IPS-18a (cell line): ENCODE measurements around the gene LCK.
"Not testable (repeated sequence)": the region's sequence is repeated elsewhere in the genome, so short reads cannot be mapped to it uniquely, and the experiment has no call there.

Experiments
- H3K27ac ChIP-seq: one replicate; pipeline ENCODE4 v1.5.1; 2013; ENCODE audit warnings: low read length
- H3K27me3 ChIP-seq: one replicate; pipeline ENCODE4 v1.6.1; 2013; ENCODE audit warnings: mild to moderate bottlenecking, low read length; ENCODE audit not compliant: control insufficient read depth, insufficient read depth
- H3K36me3 ChIP-seq: one replicate; pipeline ENCODE4 v1.6.1; 2013; ENCODE audit warnings: low read depth, low read length; ENCODE audit not compliant: control insufficient read depth
- H3K4me1 ChIP-seq: one replicate; pipeline ENCODE4 v1.6.1; 2013; ENCODE audit warnings: low read depth, low read length; ENCODE audit not compliant: control insufficient read depth
- H3K4me3 ChIP-seq: one replicate; pipeline ENCODE4 v1.5.1; 2013; ENCODE audit warnings: low read length
- H3K9ac ChIP-seq: one replicate; pipeline ENCODE4 v1.6.1; 2013; ENCODE audit warnings: mild to moderate bottlenecking, low read length, moderate library complexity
- H3K9me3 ChIP-seq: one replicate; pipeline ENCODE4 v1.6.1; 2013; ENCODE audit warnings: low read depth, low read length; ENCODE audit not compliant: control insufficient read depth

Gene LCK

GRCh38 chr1:32263744-32264143, 12.7 kb downstream of the LCK start:
- Histone ChIP-seq H3K4me1 (no peaks in the 10 kb centered on the region), H3K9ac (no peak overlapping the region), H3K27ac (no peak overlapping the region)

GRCh38 chr1:32265846-32266245, 14.8 kb downstream of the LCK start:
- Histone ChIP-seq H3K9me3 (no peaks in the 10 kb centered on the region), H3K4me1 (no peaks in the 10 kb centered on the region), H3K36me3 (no peaks in the 10 kb centered on the region), H3K9ac (no peak overlapping the region), H3K27me3 (no peaks in the 10 kb centered on the region), H3K4me3 (no peak overlapping the region), H3K27ac (no peak overlapping the region)

More at GRCh38 chr1:32263744-32264143, 12.7 kb downstream of the LCK start:
- H3K4me3 ChIP-seq = no peak overlapping the region
- no peaks in the 10 kb centered on the region for H3K9me3 ChIP-seq
- no peaks in the 10 kb centered on the region for H3K27me3 ChIP-seq
- no peaks in the 10 kb centered on the region for H3K36me3 ChIP-seq

- Histone ChIP-seq H3K27ac (no peak overlapping the region), H3K9ac (no peak overlapping the region), H3K4me1 (no peaks in the 10 kb centered on the region)
These were observed 16.0 kb downstream of the LCK start for GRCh38 chr1:32266921-32267591.

GRCh38 chr1:32269744-32270143, 18.7 kb downstream of the LCK start:
- peaks cover 12% of the 10 kb centered on the region for H3K4me1 ChIP-seq
- H3K27me3 ChIP-seq = no peaks in the 10 kb centered on the region
- H3K27ac ChIP-seq = no peak overlapping the region
- no peaks in the 10 kb centered on the region for H3K9me3 ChIP-seq
- H3K9ac ChIP-seq = no peak overlapping the region
- H3K36me3 ChIP-seq = no peaks in the 10 kb centered on the region
- H3K4me3 ChIP-seq = no peak overlapping the region

More at GRCh38 chr1:32266921-32267591, 16.0 kb downstream of the LCK start:
- no peaks in the 10 kb centered on the region for H3K27me3 ChIP-seq
- H3K36me3 ChIP-seq = no peaks in the 10 kb centered on the region
- no peaks in the 10 kb centered on the region for H3K9me3 ChIP-seq
- no peak overlapping the region for H3K4me3 ChIP-seq

- H3K9ac ChIP-seq = no peak overlapping the region
- H3K9me3 ChIP-seq = no peaks in the 10 kb centered on the region
- peaks cover 2% of the 10 kb centered on the region for H3K36me3 ChIP-seq
- no peak overlapping the region for H3K27ac ChIP-seq
- no peaks in the 10 kb centered on the region for H3K27me3 ChIP-seq
- peaks cover 15% of the 10 kb centered on the region for H3K4me1 ChIP-seq
- H3K4me3 ChIP-seq = no peak overlapping the region
These were observed 21.7 kb downstream of the LCK start for GRCh38 chr1:32272557-32273390.

- Histone ChIP-seq H3K4me3 (peak overlapping the region; percentile 13), H3K36me3 (peaks cover 5% of the 10 kb centered on the region), H3K9me3 (no peaks in the 10 kb centered on the region), H3K9ac (peak overlapping the region; percentile 5), H3K27ac (no peak overlapping the region), H3K27me3 (no peaks in the 10 kb centered on the region), H3K4me1 (peaks cover 15% of the 10 kb centered on the region)
These were observed 22.5 kb downstream of the LCK start for GRCh38 chr1:32273391-32274208.

- Histone ChIP-seq H3K4me1 (peaks cover 15% of the 10 kb centered on the region), H3K36me3 (peaks cover 10% of the 10 kb centered on the region), H3K9me3 (no peaks in the 10 kb centered on the region), H3K27me3 (no peaks in the 10 kb centered on the region), H3K27ac (peak overlapping the region; percentile 18), H3K9ac (peak overlapping the region; percentile 5), H3K4me3 (peak overlapping the region; percentile 13)
These were observed 23.7 kb downstream of the LCK start for GRCh38 chr1:32274646-32275340.

- no peak overlapping the region for H3K9ac ChIP-seq
- H3K27me3 ChIP-seq = no peaks in the 10 kb centered on the region
- H3K27ac ChIP-seq = no peak overlapping the region
- H3K4me1 ChIP-seq = peaks cover 15% of the 10 kb centered on the region
- no peaks in the 10 kb centered on the region for H3K9me3 ChIP-seq
- peaks cover 14% of the 10 kb centered on the region for H3K36me3 ChIP-seq
- H3K4me3 ChIP-seq = no peak overlapping the region
These were observed 24.4 kb downstream of the LCK start for GRCh38 chr1:32275424-32275823.

- Histone ChIP-seq H3K9ac (no peak overlapping the region), H3K27me3 (no peaks in the 10 kb centered on the region), H3K4me1 (peaks cover 15% of the 10 kb centered on the region), H3K9me3 (no peaks in the 10 kb centered on the region), H3K36me3 (peaks cover 14% of the 10 kb centered on the region), H3K27ac (no peak overlapping the region), H3K4me3 (no peak overlapping the region)
These were observed 25.1 kb downstream of the LCK start for GRCh38 chr1:32276032-32276782.

- H3K27me3 ChIP-seq, H3K9ac ChIP-seq, H3K4me1 ChIP-seq, H3K4me3 ChIP-seq, H3K27ac ChIP-seq, H3K9me3 ChIP-seq: not testable (repeated sequence)
- peaks cover 11% of the 10 kb centered on the region for H3K36me3 ChIP-seq
These were observed 33.7 kb downstream of the LCK start for GRCh38 chr1:32284777-32285176.
